DND-41 (cell line): Measurements from ENCODE around the gene C5orf22.

ENCODE experiments used
- CTCF ChIP-seq: IDR thresholded peaks from 2 replicates; pipeline ENCODE4 v1.5.1; 2012; ENCODE audit warnings: borderline replicate concordance, low read length, moderate library complexity, mild to moderate bottlenecking; ENCODE audit not compliant: poor library complexity, severe bottlenecking; ENCODE audit errors: extremely low read depth
- EZH2 ChIP-seq: IDR thresholded peaks from 3 replicates; pipeline ENCODE4 v1.6.1; 2012; ENCODE audit warnings: borderline replicate concordance, low read depth, mild to moderate bottlenecking, moderate library complexity, low read length, inconsistent platforms; ENCODE audit not compliant: severe bottlenecking

- TF ChIP-seq CTCF (no peak), EZH2 (no peak)
These were observed 36.3 kb downstream of the C5orf22 start for GRCh38 chr5:31568302-31568835.
